Putamen (tissue), 1 donor: ENCODE measurements around the gene HCAR3.
A peak's percentile ranks its signal among the peaks of the same experiment; 100 is the strongest.
"Not testable (repeated sequence)": the region's sequence is repeated elsewhere in the genome, so short reads cannot be mapped to it uniquely, and the experiment has no call there.

ENCODE experiments used
- DNase-seq: peaks from one replicate; pipeline ENCODE4 v3.0.0-alpha.2; 2016; ENCODE audit warnings: low spot score

Gene HCAR3

GRCh38 chr12:122721057-122721545 lies 4.5 kb upstream of the HCAR3 start:
- no peak for DNase-seq

- not testable (repeated sequence) for DNase-seq
Observed at GRCh38 chr12:122715211-122715610, 1.4 kb downstream of the HCAR3 start.

- not testable (repeated sequence) for DNase-seq
Observed at GRCh38 chr12:122713491-122714188, 3.0 kb downstream of the HCAR3 start.

- DNase-seq: not testable (repeated sequence)
Observed at GRCh38 chr12:122711266-122711665, 5.3 kb downstream of the HCAR3 start.

GRCh38 chr12:122710341-122710740 lies 6.3 kb downstream of the HCAR3 start:
- DNase-seq: not testable (repeated sequence)

- DNase-seq: not testable (repeated sequence)
Observed at GRCh38 chr12:122709287-122709686, 7.3 kb downstream of the HCAR3 start.

- not testable (repeated sequence) for DNase-seq
Observed at GRCh38 chr12:122703841-122704240, 12.8 kb downstream of the HCAR3 start.

GRCh38 chr12:122702890-122703611 lies 13.6 kb downstream of the HCAR3 start, which contains the start of gene HCAR2:
TSS of gene HCAR2 (minus strand) at chr12:122703357. CDS start at chr12:122703283, 74 bp downstream.
- DNase-seq: not testable (repeated sequence)

- DNase-seq: not testable (repeated sequence)
Observed at GRCh38 chr12:122701481-122701880, 15.1 kb downstream of the HCAR3 start.

- not testable (repeated sequence) for DNase-seq
Observed at GRCh38 chr12:122700038-122700710, 16.4 kb downstream of the HCAR3 start.

- not testable (repeated sequence) for DNase-seq
Observed at GRCh38 chr12:122696922-122697321, 19.7 kb downstream of the HCAR3 start.

GRCh38 chr12:122691566-122691965 lies 25.0 kb downstream of the HCAR3 start:
- DNase-seq: no peak

GRCh38 chr12:122688291-122688690 lies 28.3 kb downstream of the HCAR3 start:
- no peak for DNase-seq

GRCh38 chr12:122687086-122687485 lies 29.5 kb downstream of the HCAR3 start:
- DNase-seq: no peak

- DNase-seq: no peak
Observed at GRCh38 chr12:122686538-122686937, 30.1 kb downstream of the HCAR3 start.

GRCh38 chr12:122684297-122684813 lies 32.3 kb downstream of the HCAR3 start:
- no peak for DNase-seq

GRCh38 chr12:122681814-122682213 lies 34.8 kb downstream of the HCAR3 start:
- peak; percentile 7 for DNase-seq

GRCh38 chr12:122680989-122681388 lies 35.6 kb downstream of the HCAR3 start:
- DNase-seq: not testable (repeated sequence)

- not testable (repeated sequence) for DNase-seq
Observed at GRCh38 chr12:122676781-122677180, 39.8 kb downstream of the HCAR3 start.

- DNase-seq: not testable (repeated sequence)
Observed at GRCh38 chr12:122676015-122676414, 40.6 kb downstream of the HCAR3 start.

- no peak for DNase-seq
Observed at GRCh38 chr12:122672515-122672914, 44.1 kb downstream of the HCAR3 start.

GRCh38 chr12:122669397-122670070 lies 47.1 kb downstream of the HCAR3 start:
- no peak for DNase-seq
